ENCODE measurements around the gene CNOT4.
A peak's percentile ranks its signal among the peaks of the same experiment; 100 is the strongest.

- TF ChIP-seq CTCF (IDR thresholded peaks at IDR 0.05): no peak
- peak; percentile 18 for TF ChIP-seq POLR2A (IDR thresholded peaks at IDR 0.05)
Measured at GRCh38 chr7:135509839-135510591, at the start of gene CNOT4.
